Measurements from ENCODE around the gene XRN2.

Gene XRN2

DNA sequence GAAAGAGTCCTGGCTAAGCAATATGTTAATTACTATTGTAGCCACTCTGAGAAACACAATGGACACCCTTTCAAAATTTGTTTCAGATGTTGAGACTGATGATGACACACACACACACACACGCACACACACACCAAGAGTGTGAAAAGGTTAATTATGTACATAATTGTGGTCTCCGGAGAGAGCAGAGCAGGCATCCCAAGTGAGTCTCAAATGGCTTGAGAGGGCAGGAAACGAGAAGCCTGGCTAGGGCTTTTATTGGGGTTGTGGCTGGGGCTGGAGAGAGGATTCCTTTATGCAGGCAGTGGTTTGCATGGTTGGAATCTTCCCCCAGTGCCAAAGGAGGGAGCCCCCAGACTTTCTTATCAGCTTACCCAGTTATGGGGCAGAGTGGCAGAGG is 132.4 kb downstream of the XRN2 start:
- no peak overlapping the region for H3K4me3 ChIP-seq (ENCODE audit: low read depth in 1 of 2, low read length in 2 of 2)
- no peaks in the 10 kb centered on the region for H3K27me3 ChIP-seq (ENCODE audit: low read depth, low read length)
- H3K9me3 ChIP-seq (ENCODE audit: control insufficient read depth in 1 of 2, low read length in 2 of 2): no peaks in the 10 kb centered on the region
- no peak overlapping the region for H3K27ac ChIP-seq (ENCODE audit: low read length)
- no peaks in the 10 kb centered on the region for H3K4me1 ChIP-seq (ENCODE audit: control insufficient read depth in 1 of 2, insufficient read depth in 2 of 2, low read length in 2 of 2)
- H3K36me3 ChIP-seq (ENCODE audit: control insufficient read depth in 1 of 2, insufficient read depth in 2 of 2, low read length in 2 of 2): no peaks in the 10 kb centered on the region

DNA sequence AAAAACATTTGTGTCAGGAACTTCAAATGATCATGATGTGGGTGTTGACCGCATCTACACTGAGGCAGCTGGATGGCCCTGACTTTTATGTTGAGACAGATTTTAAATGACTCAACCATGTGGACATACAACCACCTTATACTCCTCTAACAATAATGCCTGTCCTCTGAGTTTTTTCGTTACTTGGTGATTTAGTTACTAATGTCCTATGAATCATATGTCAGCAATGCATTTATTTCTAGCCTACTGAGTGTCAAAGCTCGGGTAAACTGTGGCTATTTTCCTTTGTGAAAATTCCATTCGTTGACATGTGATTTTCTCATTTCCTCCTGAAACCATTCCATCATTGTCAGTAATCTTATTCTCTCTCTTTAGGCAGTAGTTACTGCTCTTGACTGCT is 133.1 kb downstream of the XRN2 start:
- Histone ChIP-seq H3K9me3 (ENCODE audit: control insufficient read depth in 1 of 2, low read length in 2 of 2) (no peaks in the 10 kb centered on the region), H3K27me3 (ENCODE audit: low read depth, low read length) (no peaks in the 10 kb centered on the region), H3K4me3 (ENCODE audit: low read depth in 1 of 2, low read length in 2 of 2) (no peak overlapping the region), H3K36me3 (ENCODE audit: control insufficient read depth in 1 of 2, insufficient read depth in 2 of 2, low read length in 2 of 2) (no peaks in the 10 kb centered on the region), H3K27ac (ENCODE audit: low read length) (no peak overlapping the region), H3K4me1 (ENCODE audit: control insufficient read depth in 1 of 2, insufficient read depth in 2 of 2, low read length in 2 of 2) (no peaks in the 10 kb centered on the region)

GRCh38 chr20:21437248-21437647 is 134.1 kb downstream of the XRN2 start:
- Histone ChIP-seq H3K27ac (ENCODE audit: low read length) (no peak overlapping the region), H3K4me3 (ENCODE audit: low read depth in 1 of 2, low read length in 2 of 2) (no peak overlapping the region), H3K9me3 (ENCODE audit: control insufficient read depth in 1 of 2, low read length in 2 of 2) (no peaks in the 10 kb centered on the region), H3K36me3 (ENCODE audit: control insufficient read depth in 1 of 2, insufficient read depth in 2 of 2, low read length in 2 of 2) (no peaks in the 10 kb centered on the region), H3K4me1 (ENCODE audit: control insufficient read depth in 1 of 2, insufficient read depth in 2 of 2, low read length in 2 of 2) (no peaks in the 10 kb centered on the region), H3K27me3 (ENCODE audit: low read depth, low read length) (no peaks in the 10 kb centered on the region)

- Histone ChIP-seq H3K9me3 (ENCODE audit: control insufficient read depth in 1 of 2, low read length in 2 of 2) (no peaks in the 10 kb centered on the region), H3K4me1 (ENCODE audit: control insufficient read depth in 1 of 2, insufficient read depth in 2 of 2, low read length in 2 of 2) (no peaks in the 10 kb centered on the region), H3K36me3 (ENCODE audit: control insufficient read depth in 1 of 2, insufficient read depth in 2 of 2, low read length in 2 of 2) (no peaks in the 10 kb centered on the region), H3K27ac (ENCODE audit: low read length) (no peak overlapping the region), H3K27me3 (ENCODE audit: low read depth, low read length) (no peaks in the 10 kb centered on the region), H3K4me3 (ENCODE audit: low read depth in 1 of 2, low read length in 2 of 2) (no peak overlapping the region)
Measured at GRCh38 chr20:21437816-21438215, 134.7 kb downstream of the XRN2 start.

Measured in muscle layer of duodenum (tissue), 2 donors.